GM18909 (cell line): ENCODE data around the gene TBX4.

Source experiments
- ATAC-seq: cut with Tn5 transposase; IDR thresholded peaks from one replicate; pipeline ENCODE4 v1.9.1; 2021; ENCODE audit warnings: mild to moderate bottlenecking; ENCODE audit not compliant: unreplicated experiment, poor library complexity

TBX4 gene

GRCh38 chr17:61451538-61452300, 503 bp upstream of the TBX4 start:
- ATAC-seq, result no peak

DNA sequence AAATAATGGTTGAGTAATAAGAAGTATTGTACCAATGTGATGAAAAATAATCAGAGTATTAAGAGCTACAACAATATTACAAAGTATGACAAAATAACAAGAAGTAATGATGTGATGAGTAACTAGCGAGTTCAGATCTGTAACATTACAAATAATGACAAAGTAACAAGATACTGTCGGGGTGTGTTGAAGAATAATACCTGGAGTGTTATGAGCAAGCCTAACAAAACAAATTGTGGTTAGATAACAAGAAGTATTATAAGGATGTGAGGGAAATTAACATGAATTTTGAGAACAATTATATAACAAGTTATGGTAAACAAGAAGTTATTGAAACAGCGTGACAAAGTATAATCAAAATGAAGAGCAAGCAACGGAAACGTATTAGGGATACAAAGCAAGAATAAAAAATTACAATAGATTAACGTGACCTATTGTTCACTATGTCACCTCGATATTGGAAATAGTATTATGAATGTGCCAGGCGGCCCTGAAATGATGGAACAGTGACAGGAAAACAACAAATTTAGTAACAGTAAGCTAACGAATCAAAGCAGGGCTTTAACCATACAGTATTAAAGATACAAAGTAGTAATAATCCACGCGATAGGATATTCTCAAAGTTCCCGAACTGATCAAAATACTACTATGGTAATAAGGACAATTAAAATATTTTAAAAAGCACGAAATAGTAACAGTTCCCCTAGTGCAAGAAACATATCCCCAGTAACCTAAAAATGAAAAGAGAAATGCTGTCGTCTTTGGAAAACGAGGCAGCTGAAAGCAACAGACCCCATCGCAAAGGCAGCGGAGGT, 1.6 kb downstream of the TBX4 start:
- ATAC-seq, result no peak

DNA sequence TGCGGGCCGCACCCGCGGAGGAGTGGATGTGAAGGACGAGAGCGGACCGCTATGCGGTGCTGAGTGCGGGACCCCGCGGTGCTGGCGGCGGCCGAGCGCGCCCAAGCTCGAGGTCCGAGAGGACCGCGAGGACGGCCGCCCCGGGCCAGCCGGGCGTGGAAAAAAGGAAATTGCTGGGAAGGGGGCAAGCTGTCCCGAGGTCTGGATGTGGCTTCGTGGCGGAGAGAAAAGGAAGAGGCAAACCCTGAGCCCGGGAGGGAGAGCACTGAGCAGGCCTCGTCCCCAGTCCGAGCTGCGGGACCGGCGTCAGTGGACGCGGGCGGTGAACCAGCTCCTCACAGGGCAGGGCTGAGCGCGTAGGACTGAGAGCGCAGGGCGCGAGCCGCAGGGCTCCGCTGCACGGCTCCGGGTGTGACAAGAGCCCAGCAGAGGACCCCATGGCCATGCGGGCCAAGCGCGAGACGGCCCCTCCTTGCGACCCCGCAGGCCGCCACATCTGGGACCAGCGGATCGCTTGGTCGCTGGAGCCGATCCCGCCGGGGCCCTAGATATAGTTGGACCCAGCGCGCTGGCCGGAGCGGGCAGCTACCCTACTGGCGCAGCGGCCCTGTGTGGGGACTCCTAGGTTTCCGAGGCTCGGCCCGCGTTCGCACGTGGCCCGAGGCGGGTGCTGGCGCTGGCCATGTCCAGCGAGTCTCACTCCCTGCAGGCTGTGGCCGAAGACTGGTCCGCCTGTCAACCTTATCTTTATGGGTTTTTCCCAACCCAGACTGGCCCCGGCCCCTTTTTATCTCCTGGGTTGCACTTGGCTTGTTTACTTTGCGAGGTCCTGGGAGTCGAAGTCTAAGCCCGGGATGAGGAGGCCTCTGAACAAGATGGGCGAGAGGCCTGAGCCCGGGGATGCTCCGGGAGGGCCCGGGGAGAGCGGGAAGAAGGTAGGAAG, 2.4 kb downstream of the TBX4 start:
- no peak for ATAC-seq

DNA sequence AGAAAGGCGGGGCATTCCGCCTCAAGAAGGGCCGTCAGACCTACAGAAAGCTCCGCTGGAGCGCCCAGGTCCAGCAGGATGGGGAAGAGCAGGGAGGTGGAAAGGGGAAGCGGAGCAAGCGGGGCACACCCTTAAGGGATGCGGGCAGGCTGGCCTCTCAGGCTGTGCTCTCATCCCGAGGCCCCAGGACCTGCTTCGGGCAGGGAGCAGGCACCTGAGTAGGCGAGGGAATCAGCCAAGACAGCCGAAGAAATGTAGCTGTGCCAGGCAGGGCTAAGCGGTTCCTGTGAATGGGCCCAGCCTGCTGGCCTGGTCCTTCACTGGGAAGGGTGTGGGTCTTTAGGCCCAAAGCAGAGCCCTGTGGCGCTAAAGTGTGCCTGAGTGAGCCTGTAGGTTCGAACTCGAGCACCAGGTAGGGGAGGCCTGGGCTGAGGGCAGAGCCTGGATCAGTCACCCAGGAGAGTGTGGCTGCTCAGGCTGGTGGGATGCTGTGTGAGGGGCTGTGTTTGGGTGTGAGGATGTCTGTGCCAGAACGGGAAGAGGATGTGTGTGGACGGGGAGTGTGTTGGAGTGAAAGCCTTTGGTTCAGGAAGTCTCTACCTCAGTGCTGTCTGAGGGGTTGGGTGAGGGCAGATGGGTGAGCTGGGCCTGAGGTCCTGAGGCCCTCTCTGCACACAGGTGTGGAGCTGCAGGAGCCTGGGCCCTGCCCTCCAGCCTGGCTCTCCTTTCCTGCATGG, 3.3 kb downstream of the TBX4 start:
- ATAC-seq, result no peak

DNA sequence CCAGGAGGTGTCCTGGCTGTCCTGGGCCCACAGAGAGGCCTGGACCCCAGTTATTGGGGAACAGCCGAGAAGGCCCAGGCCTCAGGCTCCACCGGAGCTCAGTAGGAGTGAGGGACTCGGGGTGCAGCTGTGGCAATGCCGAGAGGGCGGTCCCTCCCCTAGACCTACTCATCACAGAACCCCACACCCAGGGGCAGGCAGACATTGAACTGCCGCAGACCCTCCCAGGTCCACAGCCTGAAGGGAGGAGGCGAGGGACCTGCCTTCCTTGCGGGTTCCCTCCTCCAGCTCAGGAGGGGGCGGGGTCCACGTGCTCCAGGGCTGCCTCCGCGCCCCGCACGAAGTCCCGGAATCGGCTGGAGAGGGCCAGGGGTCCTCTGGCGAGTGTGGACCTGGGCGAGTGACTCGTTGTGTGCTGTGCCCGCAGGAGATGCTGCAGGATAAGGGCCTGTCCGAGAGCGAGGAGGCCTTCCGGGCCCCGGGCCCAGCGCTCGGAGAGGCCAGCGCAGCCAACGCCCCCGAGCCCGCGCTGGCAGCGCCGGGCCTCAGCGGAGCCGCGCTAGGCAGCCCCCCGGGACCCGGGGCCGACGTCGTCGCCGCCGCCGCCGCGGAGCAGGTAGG, 3.9 kb downstream of the TBX4 start:
- no peak for ATAC-seq

DNA sequence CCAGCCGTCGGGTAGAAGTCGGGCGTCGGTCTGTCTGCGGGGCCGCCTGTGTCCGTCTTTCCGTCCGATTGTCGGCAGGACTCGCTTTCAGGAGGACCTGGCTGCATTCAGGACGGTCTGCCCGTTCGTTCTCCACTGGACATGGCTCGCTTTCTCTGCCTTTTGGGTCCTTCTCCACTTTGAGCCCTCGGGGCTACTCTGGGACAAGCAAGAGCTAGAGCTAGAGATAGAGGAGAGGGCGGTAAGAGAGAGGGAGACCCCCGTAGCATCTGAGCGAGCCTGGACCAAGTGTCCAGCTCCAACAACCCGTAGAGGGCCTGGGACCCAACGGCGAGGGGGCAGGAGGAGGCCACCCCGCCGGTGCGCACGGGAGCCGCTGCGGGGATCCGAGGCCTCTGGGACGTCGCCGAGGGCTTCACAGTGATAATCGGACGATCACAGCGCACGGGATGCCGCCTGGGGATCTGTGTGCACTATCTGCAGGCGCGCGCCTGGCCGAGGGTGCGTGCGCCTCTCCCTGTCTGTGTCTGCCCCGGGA, 4.5 kb downstream of the TBX4 start:
- no peak for ATAC-seq

DNA sequence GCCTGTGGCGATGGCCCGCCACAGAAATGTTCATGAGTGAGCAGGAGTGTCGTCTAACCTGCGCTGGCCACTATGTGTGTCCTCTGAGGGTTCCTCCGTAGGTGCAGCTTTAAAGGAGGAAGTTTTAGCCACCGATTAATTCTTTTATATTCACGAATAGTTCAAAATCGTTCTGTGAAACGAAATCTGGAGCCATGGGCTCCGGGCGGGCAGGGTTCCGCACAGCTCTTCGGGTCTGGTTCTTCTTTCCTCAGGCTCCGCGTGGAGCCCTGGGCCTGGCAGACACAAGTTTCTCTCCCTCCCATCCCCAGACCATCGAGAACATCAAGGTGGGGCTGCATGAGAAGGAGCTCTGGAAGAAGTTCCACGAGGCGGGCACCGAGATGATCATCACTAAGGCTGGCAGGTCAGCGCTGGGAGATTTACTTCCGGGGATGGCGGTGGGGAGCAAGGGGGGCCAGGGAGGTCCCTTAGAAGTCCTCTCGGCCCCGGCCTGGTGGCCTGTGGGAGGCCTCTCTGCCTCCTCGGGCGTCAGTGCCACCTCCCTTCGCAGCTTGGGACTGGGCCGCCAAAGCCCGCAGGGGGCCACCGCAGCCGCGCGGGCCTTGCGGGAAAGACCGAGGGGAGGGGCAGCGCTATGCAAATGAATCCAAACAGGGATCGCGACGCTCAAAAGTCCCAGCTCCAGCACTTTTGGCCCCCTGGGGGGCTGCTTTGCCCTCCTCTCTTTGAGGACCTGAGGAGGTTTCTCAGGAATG, 5.2 kb downstream of the TBX4 start:
- no peak for ATAC-seq

DNA sequence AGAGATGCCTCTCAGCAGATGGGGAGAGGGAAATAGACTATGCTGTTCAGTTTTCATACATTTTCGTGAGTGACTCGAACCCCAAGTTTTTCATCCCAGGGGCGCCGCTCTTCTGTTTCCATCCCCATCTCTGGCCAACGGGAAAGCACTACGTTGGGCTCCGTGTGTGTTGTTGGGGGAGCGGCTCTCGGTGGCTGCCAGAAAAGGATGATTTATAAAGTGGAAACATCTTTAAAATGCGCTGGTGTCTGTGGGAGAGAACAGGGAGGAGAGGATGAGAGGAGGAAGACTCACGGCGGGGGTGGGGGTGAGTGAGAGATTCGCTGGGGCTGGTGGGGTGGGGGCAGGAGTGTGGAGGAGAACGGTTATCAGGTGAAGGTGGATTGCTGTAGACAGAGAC, 5.8 kb downstream of the TBX4 start:
- ATAC-seq, result no peak

GRCh38 chr17:61458421-61459141, 6.4 kb downstream of the TBX4 start:
- no peak for ATAC-seq

- ATAC-seq, result no peak
Measured at GRCh38 chr17:61459142-61459809, 7.1 kb downstream of the TBX4 start.

- ATAC-seq, result no peak
Measured at GRCh38 chr17:61459939-61460718, 7.9 kb downstream of the TBX4 start.

GRCh38 chr17:61460796-61461585, 8.8 kb downstream of the TBX4 start:
- ATAC-seq, result no peak

- ATAC-seq, result no peak
Measured at GRCh38 chr17:61461586-61461966, 9.4 kb downstream of the TBX4 start.

- ATAC-seq, result no peak
Measured at GRCh38 chr17:61461967-61462718, 9.9 kb downstream of the TBX4 start.

DNA sequence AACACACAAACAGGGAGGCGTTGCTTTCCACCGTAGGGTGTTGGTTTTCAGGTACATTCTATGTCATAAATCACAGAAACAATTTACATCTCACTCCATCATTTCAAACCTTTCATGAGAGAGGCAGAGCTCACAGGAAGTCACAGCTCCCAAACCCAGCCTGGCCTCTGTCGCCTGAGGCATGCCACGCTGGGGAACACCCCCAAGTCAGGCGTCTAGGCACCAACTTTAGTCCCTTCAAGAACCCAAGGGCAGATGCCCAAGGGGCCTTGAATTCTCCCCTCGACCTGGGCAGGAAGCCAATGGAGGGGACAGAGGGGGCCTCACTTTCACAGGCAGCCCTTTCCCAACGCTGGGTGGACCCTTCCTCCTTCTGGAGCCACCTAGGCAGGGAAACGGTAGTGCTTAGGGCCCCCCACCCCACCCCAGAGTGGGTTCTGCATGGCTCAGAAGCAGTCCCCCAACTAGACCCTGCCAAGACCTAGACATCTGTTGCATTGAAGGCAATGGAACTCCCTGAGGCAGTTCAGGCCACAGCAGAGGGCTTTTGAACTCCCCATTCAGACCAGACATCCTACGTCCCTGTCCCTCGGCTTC, 10.6 kb downstream of the TBX4 start:
- ATAC-seq, result no peak
